SKM-1 (cell line): ENCODE data around the gene PLCL1.

Source experiments
- DNase-seq: peaks from one replicate; lab custom pipeline; 2025; ENCODE audit not compliant: unreplicated experiment; lab: John Stamatoyannopoulos, UW

Gene PLCL1

GRCh38 chr2:198101688-198102087 is 297.3 kb downstream of the PLCL1 start:
- no peak for DNase-seq

GRCh38 chr2:198102120-198102519 is 297.7 kb downstream of the PLCL1 start:
- DNase-seq = no peak

- no peak for DNase-seq
Observed at GRCh38 chr2:198102856-198103255, 298.5 kb downstream of the PLCL1 start.

- peak; percentile 93 for DNase-seq
Observed at GRCh38 chr2:198106621-198107385, 302.4 kb downstream of the PLCL1 start.

GRCh38 chr2:198113316-198113715 is 308.9 kb downstream of the PLCL1 start:
- DNase-seq = no peak

- DNase-seq = no peak
Observed at GRCh38 chr2:198114064-198114463, 309.7 kb downstream of the PLCL1 start.

- DNase-seq = no peak
Observed at GRCh38 chr2:198115201-198115600, 310.8 kb downstream of the PLCL1 start.

GRCh38 chr2:198116756-198117155 is 312.4 kb downstream of the PLCL1 start:
- DNase-seq = no peak

GRCh38 chr2:198117406-198118041 is 313.1 kb downstream of the PLCL1 start:
- DNase-seq = no peak

- DNase-seq = peak; percentile 61
Observed at GRCh38 chr2:198127627-198128026, 323.2 kb downstream of the PLCL1 start.

- no peak for DNase-seq
Observed at GRCh38 chr2:198129609-198130008, 325.2 kb downstream of the PLCL1 start.

- DNase-seq = no peak
Observed at GRCh38 chr2:198134293-198134955, 330.0 kb downstream of the PLCL1 start.

GRCh38 chr2:198135481-198135934 is 331.1 kb downstream of the PLCL1 start:
- DNase-seq = no peak

GRCh38 chr2:198136142-198136541 is 331.7 kb downstream of the PLCL1 start:
- no peak for DNase-seq

- no peak for DNase-seq
Observed at GRCh38 chr2:198137733-198138132, 333.3 kb downstream of the PLCL1 start.

- no peak for DNase-seq
Observed at GRCh38 chr2:198141726-198142125, 337.3 kb downstream of the PLCL1 start.

GRCh38 chr2:198143156-198143555 is 338.8 kb downstream of the PLCL1 start:
- no peak for DNase-seq

- no peak for DNase-seq
Observed at GRCh38 chr2:198143793-198144192, 339.4 kb downstream of the PLCL1 start.

- DNase-seq = no peak
Observed at GRCh38 chr2:198144660-198145059, 340.3 kb downstream of the PLCL1 start.

- no peak for DNase-seq
Observed at GRCh38 chr2:198146346-198146940, 342.1 kb downstream of the PLCL1 start.

GRCh38 chr2:198157314-198157713 is 352.9 kb downstream of the PLCL1 start:
- no peak for DNase-seq

GRCh38 chr2:198161151-198161550 is 356.8 kb downstream of the PLCL1 start:
- no peak for DNase-seq
